Stimulated activated CD8-positive, alpha-beta memory T cell treated with anti-CD3 and anti-CD28 coated beads, Interleukin-2, amount 100 ng/mL, for 48 hours (primary cell): ENCODE data around the gene ACAP2.
A peak's percentile ranks its signal among the peaks of the same experiment; 100 is the strongest.
"Not testable (repeated sequence)": the region's sequence is repeated elsewhere in the genome, so short reads cannot be mapped to it uniquely, and the experiment has no call there.

Experiments used
- DNase-seq, 2 donors: peaks; one replicate each; pipeline ENCODE4 v3.0.0-alpha.2; 2020; ENCODE audit warnings: low read depth in 2 of 2

ACAP2 gene

GRCh38 chr3:195291121-195291520 lies 151.7 kb downstream of the ACAP2 start:
- DNase-seq = no peak

- not testable (repeated sequence) for DNase-seq
Observed at GRCh38 chr3:195290643-195291042, 152.2 kb downstream of the ACAP2 start.

- DNase-seq = no peak
Observed at GRCh38 chr3:195286115-195286872, 156.5 kb downstream of the ACAP2 start.

- no peak for DNase-seq
Observed at GRCh38 chr3:195285372-195285771, 157.4 kb downstream of the ACAP2 start.

- no peak for DNase-seq
Observed at GRCh38 chr3:195284842-195285241, 158.0 kb downstream of the ACAP2 start.

GRCh38 chr3:195282961-195283360 lies 159.9 kb downstream of the ACAP2 start:
- no peak for DNase-seq

GRCh38 chr3:195274259-195274966 lies 168.4 kb downstream of the ACAP2 start:
- DNase-seq = no peak

GRCh38 chr3:195271410-195272243 lies 171.2 kb downstream of the ACAP2 start:
- peak; percentile 85 to 87 for DNase-seq

- peak; percentile 84 to 88 for DNase-seq
Observed at GRCh38 chr3:195270817-195271409, 171.9 kb downstream of the ACAP2 start, which contains the start of gene XXYLT1. Gene XXYLT1 (minus strand): TSS chr3:195271159. CDS start chr3:195271058, 101 bp downstream.

- peak; percentile 39 to 44 for DNase-seq
Observed at GRCh38 chr3:195270079-195270816, 172.6 kb downstream of the ACAP2 start.

- no peak for DNase-seq
Observed at GRCh38 chr3:195269375-195270078, 173.3 kb downstream of the ACAP2 start.

- no peak for DNase-seq
Observed at GRCh38 chr3:195268576-195269309, 174.1 kb downstream of the ACAP2 start.

- DNase-seq = no peak
Observed at GRCh38 chr3:195267096-195267495, 175.7 kb downstream of the ACAP2 start.

- DNase-seq = no peak
Observed at GRCh38 chr3:195266428-195266827, 176.4 kb downstream of the ACAP2 start.

GRCh38 chr3:195265363-195265976 lies 177.3 kb downstream of the ACAP2 start:
- DNase-seq = no peak

GRCh38 chr3:195263925-195264600 lies 178.8 kb downstream of the ACAP2 start:
- DNase-seq = no peak

GRCh38 chr3:195263193-195263924 lies 179.5 kb downstream of the ACAP2 start:
- DNase-seq = no peak

GRCh38 chr3:195261925-195262324 lies 180.9 kb downstream of the ACAP2 start:
- DNase-seq = no peak
